ENCODE measurements around the gene KCNA5. TPM values are rescaled to one million over a fixed set of nuclear protein-coding genes. Genes with fewer than 3 reads are reported as not detected.

KCNA5 gene
- polyA plus RNA-seq, 3 donors, result not detected

- Mint-ChIP-seq H3K36me3 (no peaks in the 10 kb centered on the region), H3K27me3 (ENCODE audit: low read depth in 3 of 3) (peaks cover 0 to 4% (median 0%) of the 10 kb centered on the region in 3 donors), H3K4me1 (no peaks in the 10 kb centered on the region), H3K9me3 (no peaks in the 10 kb centered on the region), H3K4me3 (no peak overlapping the region), H3K27ac (no peak overlapping the region)
- no peaks in the 10 kb centered on the region for H3K79me2 ChIP-seq (ENCODE audit: insufficient read depth, low read length)
- no peak overlapping the region for H3K4me3 ChIP-seq (replicated peaks in 1 of 3; ENCODE audit: low read depth in 2 of 3, low read length in 3 of 3)
- H3K27ac ChIP-seq (ENCODE audit: low read depth in 1 of 2, low read length in 2 of 2), result no peak overlapping the region
- H3K4me1 ChIP-seq (ENCODE audit: control insufficient read depth in 1 of 2, insufficient read depth in 2 of 2, low read length in 2 of 2), result no peaks in the 10 kb centered on the region
- H3K4me2 ChIP-seq (replicated peaks; ENCODE audit: extremely low read depth, low read length, poor library complexity, severe bottlenecking), result no peak overlapping the region
- no peaks in the 10 kb centered on the region for H4K20me1 ChIP-seq (ENCODE audit: insufficient read depth, low read length)
- no peaks in the 10 kb centered on the region for H3K36me3 ChIP-seq (replicated peaks in 1 of 2; ENCODE audit: control insufficient read depth in 1 of 2, insufficient read depth in 2 of 2, low read length in 2 of 2)
- no peak for DNase-seq
- H3K27me3 ChIP-seq (ENCODE audit: control insufficient read depth in 2 of 2, insufficient read depth in 2 of 2, low read length in 2 of 2), result no peaks in the 10 kb centered on the region
- 44% methylated on average over 1 of the region's 4 CpGs for WGBS (ENCODE audit: insufficient coverage)
- H2AFZ ChIP-seq (ENCODE audit: insufficient read depth, low read depth, low read length, poor library complexity, severe bottlenecking), result no peak overlapping the region
- intact Hi-C loops (cut with micrococcal nuclease), result no loop called here
- no peak overlapping the region for H3K9ac ChIP-seq (ENCODE audit: insufficient read depth, low read length, poor library complexity, severe bottlenecking)
- TF ChIP-seq CTCF (IDR thresholded peaks at IDR 0.05), result no peak
- no peaks in the 10 kb centered on the region for H3K9me3 ChIP-seq (replicated peaks in 1 of 2; ENCODE audit: control insufficient read depth in 1 of 2, insufficient read depth in 1 of 2, low read length in 2 of 2)
Measured at GRCh38 chr12:5066251-5066650, 22.6 kb downstream of the KCNA5 start.

- no peak for TF ChIP-seq CTCF (IDR thresholded peaks at IDR 0.05)
- Mint-ChIP-seq H3K36me3 (no peaks in the 10 kb centered on the region), H3K9me3 (peaks cover 0 to 3% (median 0%) of the 10 kb centered on the region in 7 donors), H3K4me1 (no peaks in the 10 kb centered on the region), H3K4me3 (no peak overlapping the region), H3K27ac (no peak overlapping the region), H3K27me3 (ENCODE audit: low read depth in 3 of 3) (peaks cover 0 to 8% (median 2%) of the 10 kb centered on the region in 3 donors)
- H3K36me3 ChIP-seq (replicated peaks in 1 of 2; ENCODE audit: control insufficient read depth in 1 of 2, insufficient read depth in 2 of 2, low read length in 2 of 2), result no peaks in the 10 kb centered on the region
- H4K20me1 ChIP-seq (ENCODE audit: insufficient read depth, low read length), result no peaks in the 10 kb centered on the region
- H3K9ac ChIP-seq (ENCODE audit: insufficient read depth, low read length, poor library complexity, severe bottlenecking), result no peak overlapping the region
- DNase-seq, result no peak
- no peaks in the 10 kb centered on the region for H3K79me2 ChIP-seq (ENCODE audit: insufficient read depth, low read length)
- no peak overlapping the region for H3K4me3 ChIP-seq (replicated peaks in 1 of 3; ENCODE audit: low read depth in 2 of 3, low read length in 3 of 3)
- intact Hi-C loops (cut with micrococcal nuclease), result no loop called here
- H3K4me2 ChIP-seq (replicated peaks; ENCODE audit: extremely low read depth, low read length, poor library complexity, severe bottlenecking), result no peak overlapping the region
- H3K27ac ChIP-seq (ENCODE audit: low read depth in 1 of 2, low read length in 2 of 2), result no peak overlapping the region
- H3K27me3 ChIP-seq (ENCODE audit: control insufficient read depth in 2 of 2, insufficient read depth in 2 of 2, low read length in 2 of 2), result no peaks in the 10 kb centered on the region
- no peak overlapping the region for H2AFZ ChIP-seq (ENCODE audit: insufficient read depth, low read depth, low read length, poor library complexity, severe bottlenecking)
- no peaks in the 10 kb centered on the region for H3K4me1 ChIP-seq (ENCODE audit: control insufficient read depth in 1 of 2, insufficient read depth in 2 of 2, low read length in 2 of 2)
- no peaks in the 10 kb centered on the region for H3K9me3 ChIP-seq (replicated peaks in 1 of 2; ENCODE audit: control insufficient read depth in 1 of 2, insufficient read depth in 1 of 2, low read length in 2 of 2)
- no CpG with 5 or more reads among the region's 2 CpGs for WGBS (ENCODE audit: insufficient coverage)
Measured at GRCh38 chr12:5068126-5068525, 24.4 kb downstream of the KCNA5 start.

All from CD14-positive monocyte (primary cell).